GM19438 (cell line): ENCODE measurements around the gene STARD7.
A peak's percentile ranks its signal among the peaks of the same experiment; 100 is the strongest.

ENCODE experiments used
- ATAC-seq: cut with Tn5 transposase; IDR thresholded peaks from one replicate; pipeline ENCODE4 v1.9.1; 2021; ENCODE audit warnings: low read depth; ENCODE audit not compliant: unreplicated experiment

STARD7 gene

GRCh38 chr2:96139181-96139758, 69.4 kb downstream of the STARD7 start:
- ATAC-seq, result no peak

GRCh38 chr2:96138179-96139145, 70.2 kb downstream of the STARD7 start, which contains the start of gene ASTL:
Gene ASTL (minus strand): TSS chr2:96138502. CDS start chr2:96138436, 66 bp downstream.
- ATAC-seq, result peak; percentile 33

- no peak for ATAC-seq
Measured at GRCh38 chr2:96137321-96138178, 71.1 kb downstream of the STARD7 start.

GRCh38 chr2:96136129-96136720, 72.4 kb downstream of the STARD7 start:
- no peak for ATAC-seq

- ATAC-seq, result no peak
Measured at GRCh38 chr2:96135621-96136020, 73.0 kb downstream of the STARD7 start.

GRCh38 chr2:96135171-96135570, 73.5 kb downstream of the STARD7 start:
- no peak for ATAC-seq
